Left lung (tissue), 10 donors: ENCODE data around the gene PGBD2. TPM values are rescaled to one million over a fixed set of nuclear protein-coding genes. Genes with fewer than 3 reads are reported as not detected.

ENCODE experiments used
- ATAC-seq: fragments of 200-7000 bp; cut with Tn5 transposase; one replicate; pipeline ENCODE4 v1.9.1; 2020; ENCODE audit warnings: moderate library complexity
- DNase-seq, 4 donors: peaks; one replicate each; pipeline ENCODE4 v3.0.0-alpha.2; 2013 to 2020
- H3K27ac ChIP-seq, 2 donors: fragments of 200-600 bp; sonication (generic) in 1 of 2; one replicate each; pipeline versions ENCODE4 v1.5.0 to v1.8.0; 2020 to 2021
- H3K27me3 ChIP-seq, 2 donors: fragments of 200-600 bp; sonication (generic) in 1 of 2; one replicate each; pipeline versions ENCODE4 v1.5.0 to v1.8.0; 2020 to 2021
- H3K36me3 ChIP-seq, 2 donors: fragments of 200-600 bp; sonication (generic) in 1 of 2; one replicate each; pipeline versions ENCODE4 v1.5.0 to v1.8.0; 2020 to 2021
- H3K4me1 ChIP-seq, 2 donors: fragments of 200-600 bp; one replicate each; pipeline ENCODE4 v1.8.0; 2021
- H3K4me3 ChIP-seq, 2 donors: fragments of 200-600 bp; sonication (generic) in 1 of 2; one replicate each; pipeline versions ENCODE4 v1.5.0 to v1.8.0; 2020 to 2021; ENCODE audit warnings: mild to moderate bottlenecking in 1 of 2
- H3K9me3 ChIP-seq, 2 donors: fragments of 200-600 bp; sonication (generic) in 1 of 2; one replicate each; pipeline versions ENCODE4 v1.5.0 to v1.8.0; 2020 to 2021
- CTCF ChIP-seq, 2 donors: fragments of 200-600 bp; sonication (generic) in 1 of 2; IDR thresholded peaks; one replicate each; pipeline versions ENCODE4 v1.5.0 to v1.8.0; 2021; ENCODE audit warnings: antibody characterized with exemption in 2 of 2
- intact Hi-C, 2 donors: fragments of 100-400 bp; cut with DNase I; formaldehyde crosslinking; loops; one replicate each; pipeline versions ENCODE4 v1.11.2 to v1.14.2; 2022
- polyA plus RNA-seq, 6 donors: library from polyadenylated mRNA; unstranded; fragments of 120-200 nt; gene quantifications; one replicate each; pipeline ENCODE4 v1.2.1, GENCODE V29; 2013; ENCODE audit not compliant: insufficient read length in 6 of 6
- total RNA-seq, 2 donors: library from RNA; stranded (reverse); fragmentation: NEBNext Ultra II Directional; extraction: Animal tissue kit (Norgen Biotek cat#: 25700); gene quantifications; one replicate each; pipeline ENCODE4 v1.2.1, GENCODE V29; 2021
- donor health status: DM: no; HTN: yes; CAD: no.
- donor health status: DM: no; HTN: no; CAD: no.

The PGBD2 gene
- total and polyA plus RNA-seq, 8 donors: 7.0 to 12.7 (median 12.0) TPM

DNA sequence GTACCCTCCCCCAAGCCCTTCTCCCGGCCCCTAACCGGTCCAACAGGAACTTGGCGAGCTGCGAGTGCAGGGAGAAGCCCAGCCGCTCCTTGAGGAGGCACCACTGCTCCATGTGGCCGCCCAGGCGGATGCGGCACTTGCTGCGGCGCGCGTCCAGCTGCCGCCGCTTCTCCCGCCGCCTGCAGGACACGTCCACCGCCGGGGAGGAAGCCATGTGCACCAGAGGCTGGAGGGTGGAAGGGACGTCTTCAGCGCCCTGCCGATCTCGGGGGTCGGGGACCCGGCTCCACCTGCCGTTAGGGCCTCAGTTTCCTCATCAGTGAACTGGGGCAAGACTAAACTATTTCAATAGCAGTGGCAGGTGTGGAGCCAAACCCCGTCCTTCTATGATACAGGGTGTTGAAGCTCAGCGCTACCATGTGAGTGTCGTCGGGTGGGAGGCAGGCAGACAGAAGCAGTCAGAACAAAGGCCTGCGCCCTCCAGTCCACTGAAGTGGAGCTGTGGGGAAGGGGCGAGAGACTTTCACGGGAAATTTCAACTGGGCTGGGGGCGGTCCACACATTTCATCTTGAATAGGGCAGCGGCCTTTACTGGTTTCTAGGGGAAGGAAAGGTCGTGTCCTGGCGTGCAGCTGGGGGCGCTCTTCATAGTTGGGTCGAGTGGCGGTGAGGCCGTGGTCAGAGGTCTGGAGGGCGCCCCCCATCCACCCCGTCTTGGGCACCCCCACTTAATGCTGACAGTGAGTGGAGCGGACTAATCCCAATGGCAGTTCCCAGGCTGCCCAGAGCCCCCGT lies 47.7 kb upstream of the PGBD2 start:
- DNase-seq (peak; percentile 56 to 92 (median 82)), ATAC-seq (peak; percentile 76)
- intact Hi-C loops: no loop called here
- Histone ChIP-seq H3K4me3 (peak overlapping the region; percentile 64 to 67), H3K36me3 (peaks cover 0 to 23% of the 10 kb centered on the region in 2 donors), H3K4me1 (peaks cover 9 to 39% of the 10 kb centered on the region in 2 donors), H3K27ac (peak overlapping the region; percentile 91 to 95), H3K9me3 (no peaks in the 10 kb centered on the region), H3K27me3 (no peaks in the 10 kb centered on the region)
- peak in 1 of 2 donors; percentile 53 for TF ChIP-seq CTCF (IDR thresholded peaks at IDR 0.05)

DNA sequence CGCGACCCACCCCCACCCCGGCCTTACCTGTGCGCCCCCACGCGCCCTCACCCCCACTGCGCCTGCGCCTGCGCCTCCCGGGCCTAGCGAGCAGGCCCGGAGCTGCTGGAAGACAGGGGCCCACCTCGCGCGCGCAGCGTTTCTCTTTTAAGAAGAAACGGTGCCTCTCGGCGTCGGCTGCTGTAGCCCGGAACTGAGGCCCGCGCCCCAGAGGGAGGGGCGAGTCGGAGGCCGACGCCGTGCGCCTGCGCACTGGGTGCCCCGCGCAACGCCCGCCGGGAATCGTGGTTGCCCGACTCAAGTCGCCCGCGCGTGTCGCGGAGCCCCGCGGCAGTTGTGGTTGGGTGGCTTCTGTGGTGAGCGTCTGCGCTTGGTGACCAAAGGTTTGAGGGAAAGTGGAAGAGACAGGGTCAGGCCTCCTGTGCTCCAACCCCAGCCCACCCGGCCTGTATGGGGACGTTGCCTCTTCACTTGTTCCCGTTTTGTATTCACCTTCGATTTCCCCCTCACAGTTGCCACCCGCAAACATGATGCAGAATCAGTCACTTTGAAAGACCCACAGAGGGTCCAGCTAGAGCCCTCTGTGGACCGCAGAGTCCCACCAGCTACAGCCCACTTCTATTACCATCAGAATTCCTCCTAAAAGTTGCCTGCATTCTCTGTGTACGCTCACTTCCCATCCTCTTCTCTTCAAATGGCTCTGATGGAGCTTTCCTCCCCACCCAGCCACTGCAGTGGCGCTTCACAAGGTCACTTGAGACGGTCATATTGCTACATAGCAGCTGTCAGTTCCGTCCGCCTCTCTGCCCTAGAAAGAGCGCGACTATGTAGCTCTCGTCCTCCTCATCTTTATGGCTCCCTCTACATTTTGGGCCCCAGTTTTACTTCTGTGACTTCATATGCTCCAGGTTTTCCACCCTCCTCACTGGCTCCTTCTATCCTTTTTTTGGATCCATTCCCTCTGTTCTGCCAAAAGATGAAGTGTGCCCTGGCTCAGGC lies 46.8 kb upstream of the PGBD2 start, which contains the start of gene ZNF692:
ZNF692 (minus strand) TSS at position 195 of the 999 bp plus-strand sequence. CDS start 776 bp downstream, outside the sequence.
- H3K4me3 ChIP-seq: peak within 1 kb of the TSS; percentile 64 to 67
- peak; percentile 94 for ATAC-seq
- DNase-seq: peak; percentile 92 to 100 (median 98)
- intact Hi-C loops: no loop called here
- H3K36me3 ChIP-seq: peaks cover 0 to 15% of the 10 kb centered on the region in 2 donors
- no peaks in the 10 kb centered on the region for H3K27me3 ChIP-seq
- TF ChIP-seq CTCF (IDR thresholded peaks at IDR 0.05): peak in 1 of 2 donors; percentile 9
- peak within 1 kb of the TSS; percentile 91 to 95 for H3K27ac ChIP-seq
- H3K4me1 ChIP-seq: peaks cover 9 to 46% of the 10 kb centered on the region in 2 donors
- H3K9me3 ChIP-seq: no peaks in the 10 kb centered on the region

DNA sequence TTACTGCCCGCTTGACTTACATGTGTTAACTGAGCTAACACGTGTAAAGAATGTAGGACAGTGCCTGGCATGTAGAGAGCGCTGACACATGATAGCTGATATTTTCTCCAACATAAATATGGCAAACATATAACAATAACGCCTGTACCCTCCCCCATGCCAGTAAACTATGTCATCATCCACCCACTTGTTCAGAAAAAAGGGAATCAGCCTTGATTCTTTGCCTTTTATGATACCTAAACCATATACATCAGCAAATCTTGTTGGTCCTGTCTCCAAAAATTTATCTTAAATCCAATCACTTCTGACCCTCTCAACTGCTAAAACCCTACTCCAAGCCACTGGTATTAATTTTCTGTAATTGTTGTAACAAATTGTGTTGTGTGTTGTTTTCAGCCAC lies 46.0 kb upstream of the PGBD2 start:
- DNase-seq: no peak

GRCh38 chr1:248861616-248862015 lies 44.4 kb upstream of the PGBD2 start:
- Histone ChIP-seq H3K27ac (no peak overlapping the region), H3K27me3 (no peaks in the 10 kb centered on the region), H3K36me3 (no peaks in the 10 kb centered on the region), H3K9me3 (no peaks in the 10 kb centered on the region), H3K4me1 (peaks cover 9 to 46% of the 10 kb centered on the region in 2 donors), H3K4me3 (no peak overlapping the region)
- TF ChIP-seq CTCF (IDR thresholded peaks at IDR 0.05): no peak
- DNase-seq (no peak), ATAC-seq (no peak)
- intact Hi-C loops: no loop called here

More for the DNA sequence above, 46.0 kb upstream of the PGBD2 start:
- Histone ChIP-seq H3K9me3 (no peaks in the 10 kb centered on the region), H3K27ac (peak overlapping the region; percentile 91 to 95), H3K4me3 (no peak overlapping the region), H3K27me3 (no peaks in the 10 kb centered on the region), H3K36me3 (peaks cover 0 to 11% of the 10 kb centered on the region in 2 donors), H3K4me1 (peaks cover 9 to 46% of the 10 kb centered on the region in 2 donors)
- no peak for ATAC-seq
- TF ChIP-seq CTCF (IDR thresholded peaks at IDR 0.05): no peak
- intact Hi-C loops: no loop called here
